ENCODE measurements around the gene C19orf38.
A peak's percentile ranks its signal among the peaks of the same experiment; 100 is the strongest.
"Not testable (repeated sequence)": the region's sequence is repeated elsewhere in the genome, so short reads cannot be mapped to it uniquely, and the experiment has no call there.

Gene C19orf38

DNA sequence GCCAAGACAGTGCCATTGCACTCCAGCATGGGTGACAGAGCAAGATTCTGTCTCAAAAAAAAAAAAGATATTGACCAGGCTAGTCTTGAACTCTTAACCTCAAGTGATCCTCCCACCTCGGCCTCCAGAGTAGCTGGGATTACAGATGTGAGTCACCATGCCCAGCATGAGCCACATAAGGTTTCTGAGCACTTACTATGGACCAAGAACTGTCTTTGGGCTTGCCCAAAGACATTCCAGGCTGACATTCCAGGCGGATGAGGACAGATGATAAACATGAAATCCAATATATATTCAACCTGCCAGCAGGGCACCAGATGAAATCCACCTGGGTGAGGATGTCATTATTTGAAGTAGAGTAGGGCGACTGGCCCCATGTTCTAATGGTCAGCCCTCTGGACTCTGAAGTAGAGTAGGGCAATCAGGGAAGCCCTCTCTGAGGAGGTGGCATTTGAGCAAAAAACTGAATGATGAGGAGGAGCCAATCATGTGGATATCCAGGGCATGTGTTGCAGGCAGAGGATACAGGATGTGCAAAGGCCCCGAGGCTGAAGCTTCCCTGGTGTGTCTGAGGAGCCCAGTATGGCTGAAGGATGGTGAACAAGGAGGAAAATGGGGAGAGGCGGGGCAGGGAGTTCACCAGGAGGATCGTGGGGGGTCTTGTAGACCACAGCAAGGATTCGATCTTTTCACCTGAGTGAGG lies 4.0 kb downstream of the C19orf38 start:
- no peak for DNase-seq (ENCODE audit: low spot score)
- Histone ChIP-seq H3K27ac (no peak overlapping the region), H3K4me3 (no peak overlapping the region)
- TF ChIP-seq CTCF (IDR thresholded peaks at IDR 0.05): no peak

DNA sequence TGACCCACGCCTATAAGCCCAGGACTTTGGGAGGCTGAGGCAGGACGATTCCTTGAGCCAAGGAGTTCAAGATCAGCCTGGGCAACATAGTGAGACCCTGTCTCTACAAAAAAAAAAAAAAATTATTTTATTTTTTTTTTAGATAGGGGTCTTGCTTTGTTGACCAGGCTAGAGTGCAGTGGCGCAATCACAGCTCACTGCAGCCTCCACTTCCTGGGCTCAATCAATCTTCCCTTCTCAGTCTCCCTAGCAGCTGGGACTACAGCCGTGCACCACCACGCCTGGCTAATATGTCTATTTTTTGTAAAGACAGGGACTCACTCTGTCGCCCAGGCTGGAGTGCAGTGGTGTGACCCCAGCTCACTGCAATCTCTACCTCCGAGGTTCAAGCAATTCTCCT lies 4.7 kb downstream of the C19orf38 start:
- no peak for TF ChIP-seq CTCF (IDR thresholded peaks at IDR 0.05)
- no peak for DNase-seq (ENCODE audit: low spot score)
- Histone ChIP-seq H3K4me3 (no peak overlapping the region), H3K27ac (no peak overlapping the region)

GRCh38 chr19:10854350-10855089 lies 6.3 kb downstream of the C19orf38 start:
- TF ChIP-seq CTCF (IDR thresholded peaks at IDR 0.05): no peak
- Histone ChIP-seq H3K27ac (no peak overlapping the region), H3K4me3 (no peak overlapping the region)
- DNase-seq (ENCODE audit: low spot score): no peak

- Histone ChIP-seq H3K4me3 (no peak overlapping the region), H3K27ac (no peak overlapping the region)
- DNase-seq (ENCODE audit: low spot score): no peak
- peak; percentile 22 for TF ChIP-seq CTCF (IDR thresholded peaks at IDR 0.05)
Observed at GRCh38 chr19:10855879-10856522, 7.8 kb downstream of the C19orf38 start.

DNA sequence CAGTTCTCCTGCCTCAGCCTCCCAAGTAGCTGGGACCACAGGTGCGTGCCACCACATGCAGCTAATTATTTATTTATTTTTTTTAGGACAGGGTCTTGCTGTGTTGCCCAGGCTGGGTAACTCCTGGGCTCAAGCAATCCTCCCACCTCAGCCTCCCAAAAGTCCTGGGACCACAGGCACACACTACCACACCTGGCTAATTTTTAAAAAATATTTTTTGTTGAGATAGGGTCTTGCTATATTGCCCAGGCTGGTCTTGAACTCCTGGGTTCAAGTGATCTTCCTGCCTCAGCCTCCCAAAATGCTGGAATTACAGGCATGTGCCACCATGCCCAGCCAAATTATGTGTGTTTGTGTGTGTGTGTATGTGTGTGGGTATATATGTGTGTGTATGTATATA lies 8.7 kb downstream of the C19orf38 start:
- not testable (repeated sequence) for H3K4me3 ChIP-seq; DNase-seq (ENCODE audit: low spot score); H3K27ac ChIP-seq

DNA sequence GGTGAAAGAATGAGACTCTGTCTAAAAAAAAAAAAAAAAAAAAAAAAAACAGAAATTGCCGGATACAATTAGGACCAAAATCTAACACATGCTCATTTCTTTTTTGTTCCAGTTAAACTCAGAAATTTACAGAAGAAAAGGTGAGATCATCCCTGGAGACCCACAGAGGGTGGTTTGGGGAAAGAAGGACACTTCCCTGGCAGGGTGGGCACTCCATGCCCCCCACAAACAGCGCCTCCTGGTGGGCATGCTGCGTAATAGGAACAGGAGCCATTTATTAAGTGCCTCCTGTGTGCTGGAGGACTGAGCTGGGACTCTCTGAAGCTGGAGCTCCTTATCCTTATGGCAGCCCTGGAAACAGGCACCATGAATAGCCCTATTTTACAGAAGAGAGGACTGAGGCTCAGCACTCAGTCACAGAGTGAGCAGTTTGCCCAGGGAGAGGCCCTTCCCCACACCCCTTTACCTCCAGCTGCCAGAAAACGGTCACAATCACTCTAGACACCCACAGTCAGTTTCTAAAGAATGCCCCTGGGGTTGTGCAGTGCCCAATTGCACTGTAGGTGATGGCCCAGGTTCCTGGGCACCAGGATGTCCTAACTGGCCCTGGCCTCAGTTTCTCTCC lies 10.1 kb downstream of the C19orf38 start:
- no peak for TF ChIP-seq CTCF (IDR thresholded peaks at IDR 0.05)
- no peak for DNase-seq (ENCODE audit: low spot score)
- Histone ChIP-seq H3K4me3 (no peak overlapping the region), H3K27ac (no peak overlapping the region)

GRCh38 chr19:10861103-10861651 lies 13.0 kb downstream of the C19orf38 start:
- H3K27ac ChIP-seq: no peak overlapping the region
- TF ChIP-seq CTCF (IDR thresholded peaks at IDR 0.05): no peak
- no peak overlapping the region for H3K4me3 ChIP-seq
- no peak for DNase-seq (ENCODE audit: low spot score)

Data from coronary artery (tissue), 2 donors.